ENCODE results near the gene GNG12. TPM values are rescaled to one million over a fixed set of nuclear protein-coding genes. Genes with fewer than 3 reads are reported as not detected.

Gene GNG12
- total RNA-seq, 1 experiment from 2014 or later = 127 TPM

- DNase-seq (ENCODE audit: low read depth) = peak; percentile 82
Measured at GRCh38 chr1:67710417-67710816, 122.8 kb downstream of the GNG12 start.

GRCh38 chr1:67708606-67709005 lies 124.7 kb downstream of the GNG12 start:
- DNase-seq (ENCODE audit: low read depth) = peak; percentile 86

GRCh38 chr1:67705735-67706453 lies 127.4 kb downstream of the GNG12 start:
- DNase-seq (ENCODE audit: low read depth) = no peak

- peak; percentile 80 for DNase-seq (ENCODE audit: low read depth)
Measured at GRCh38 chr1:67704351-67704750, 128.9 kb downstream of the GNG12 start.

- DNase-seq (ENCODE audit: low read depth) = no peak
Measured at GRCh38 chr1:67701876-67702275, 131.4 kb downstream of the GNG12 start.

- no peak for DNase-seq (ENCODE audit: low read depth)
Measured at GRCh38 chr1:67700692-67701410, 132.4 kb downstream of the GNG12 start.

- DNase-seq (ENCODE audit: low read depth) = no peak
Measured at GRCh38 chr1:67700220-67700619, 133.0 kb downstream of the GNG12 start.

- DNase-seq (ENCODE audit: low read depth) = no peak
Measured at GRCh38 chr1:67696708-67697107, 136.6 kb downstream of the GNG12 start.

- DNase-seq (ENCODE audit: low read depth) = no peak
Measured at GRCh38 chr1:67695963-67696362, 137.3 kb downstream of the GNG12 start.

- DNase-seq (ENCODE audit: low read depth) = peak; percentile 27
Measured at GRCh38 chr1:67691712-67692111, 141.6 kb downstream of the GNG12 start.

- no peak for DNase-seq (ENCODE audit: low read depth)
Measured at GRCh38 chr1:67690411-67690810, 142.9 kb downstream of the GNG12 start.

- no peak for DNase-seq (ENCODE audit: low read depth)
Measured at GRCh38 chr1:67690018-67690363, 143.3 kb downstream of the GNG12 start.

- peak; percentile 32 for DNase-seq (ENCODE audit: low read depth)
Measured at GRCh38 chr1:67689267-67690017, 143.8 kb downstream of the GNG12 start.

- DNase-seq (ENCODE audit: low read depth) = peak; percentile 49
Measured at GRCh38 chr1:67688526-67689219, 144.6 kb downstream of the GNG12 start.

GRCh38 chr1:67687649-67688048 lies 145.6 kb downstream of the GNG12 start:
- peak; percentile 68 for DNase-seq (ENCODE audit: low read depth)

GRCh38 chr1:67687198-67687545 lies 146.1 kb downstream of the GNG12 start:
- peak; percentile 26 for DNase-seq (ENCODE audit: low read depth)

GRCh38 chr1:67686267-67687197 lies 146.7 kb downstream of the GNG12 start:
- DNase-seq (ENCODE audit: low read depth) = peak; percentile 98

- DNase-seq (ENCODE audit: low read depth) = peak; percentile 55
Measured at GRCh38 chr1:67685558-67686266, 147.6 kb downstream of the GNG12 start.

- DNase-seq (ENCODE audit: low read depth) = peak; percentile 100
Measured at GRCh38 chr1:67685067-67685557, 148.2 kb downstream of the GNG12 start, which contains the start of gene GADD45A. GADD45A (plus strand) TSS chr1:67685201; CDS start chr1:67685495, 294 bp downstream.

Measured in LHCN-M2 (cell line).